Measurements from ENCODE around the gene ZNF831.

The ZNF831 gene

GRCh38 chr20:59305908-59306655, 142.5 kb downstream of the ZNF831 start:
- DNase-seq (ENCODE audit: low read depth), result no peak

GRCh38 chr20:59307270-59307669, 143.6 kb downstream of the ZNF831 start:
- no peak for DNase-seq (ENCODE audit: low read depth)

All from CMK (cell line).